ENCODE data around the gene REPS1.
"Not testable (repeated sequence)": the region's sequence is repeated elsewhere in the genome, so short reads cannot be mapped to it uniquely, and the experiment has no call there.

REPS1 gene

GRCh38 chr6:139003751-139004150, 15.7 kb upstream of the REPS1 start:
- DNase-seq (ENCODE audit: low spot score) (no peak), FAIRE-seq (no peak)

DNA sequence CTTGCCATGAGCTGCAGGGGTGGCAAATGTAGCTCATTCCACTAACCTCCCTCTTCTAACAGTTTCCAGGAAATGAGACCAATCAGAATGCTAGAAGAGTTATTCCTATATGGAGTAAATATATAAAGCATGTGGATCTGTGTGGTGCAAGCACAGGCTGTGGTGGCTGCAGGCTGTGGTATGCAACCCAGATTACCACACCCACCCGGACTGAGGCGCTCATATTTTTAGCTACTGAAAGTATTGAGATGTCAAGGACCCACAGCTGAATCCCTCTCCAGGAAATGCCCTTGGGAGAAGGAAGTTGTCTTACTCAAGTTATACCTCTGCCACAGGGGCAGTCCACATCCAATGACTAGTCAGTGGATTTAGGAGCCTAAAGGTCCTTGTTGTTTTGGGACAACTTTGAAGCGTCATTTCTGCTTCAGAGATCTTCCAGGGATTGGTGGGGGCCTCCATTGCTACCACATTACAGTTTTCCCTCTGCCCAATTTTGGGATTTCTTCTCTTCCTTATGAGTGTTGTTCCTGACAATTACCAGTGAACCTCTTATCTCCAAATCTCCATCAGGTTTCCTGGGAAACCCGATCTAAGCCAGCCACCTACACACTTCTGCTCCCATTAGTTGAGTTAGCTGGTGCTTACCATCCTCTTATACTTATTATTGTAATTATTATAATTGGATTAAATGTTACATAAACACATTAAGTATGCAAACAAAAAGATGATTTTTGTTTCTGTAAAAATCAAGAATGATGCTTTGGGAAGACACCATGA, 12.1 kb upstream of the REPS1 start:
- DNase-seq (ENCODE audit: low spot score) (no peak), FAIRE-seq (no peak)

DNA sequence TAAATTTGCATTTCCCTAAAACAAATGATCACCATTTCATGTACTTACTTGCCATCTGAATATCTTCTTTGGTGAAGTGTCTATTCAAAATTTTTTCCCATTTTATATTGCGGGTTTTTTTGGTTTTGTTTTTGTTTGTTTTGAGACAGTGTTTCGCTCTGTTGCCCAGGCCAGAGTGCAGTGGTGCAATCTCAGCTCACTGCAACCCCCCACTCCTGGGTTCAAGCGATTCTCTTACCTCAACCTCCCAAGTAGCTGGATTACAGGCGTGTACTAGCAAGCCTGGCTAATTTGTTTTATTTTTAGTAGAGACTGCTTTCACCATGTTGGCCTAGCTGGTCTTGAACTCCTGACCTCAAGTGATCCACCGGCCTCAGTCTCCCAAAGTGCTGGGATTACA, 9.1 kb upstream of the REPS1 start:
- FAIRE-seq (no peak), DNase-seq (ENCODE audit: low spot score) (no peak)

DNA sequence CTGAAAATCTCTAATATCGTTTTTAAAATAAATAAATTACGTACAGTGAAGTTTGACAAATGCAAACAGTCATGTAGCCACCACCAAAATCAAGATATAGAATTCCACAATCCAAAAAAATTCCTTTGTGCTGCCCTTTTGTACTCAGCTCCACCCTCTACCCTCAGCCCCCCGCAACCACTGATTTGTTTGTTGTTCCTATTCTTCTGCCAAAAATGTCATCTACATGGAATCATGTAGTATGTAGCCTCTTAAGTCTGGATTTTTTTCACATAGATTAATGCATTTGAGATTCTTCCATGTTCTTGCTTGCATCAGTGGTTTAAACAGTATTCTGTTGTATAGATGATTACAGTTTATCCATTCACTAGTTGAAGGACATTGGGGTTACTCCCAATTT, 8.5 kb upstream of the REPS1 start:
- no peak for FAIRE-seq
- DNase-seq (ENCODE audit: low spot score): no peak

GRCh38 chr6:138993410-138993809, 5.4 kb upstream of the REPS1 start:
- not testable (repeated sequence) for FAIRE-seq; DNase-seq (ENCODE audit: low spot score)

GRCh38 chr6:138992965-138993364, 4.9 kb upstream of the REPS1 start:
- DNase-seq (ENCODE audit: low spot score): not testable (repeated sequence)

GRCh38 chr6:138991206-138991605, 3.2 kb upstream of the REPS1 start:
- DNase-seq (ENCODE audit: low spot score): no peak
- no peak for FAIRE-seq

More at GRCh38 chr6:138992965-138993364, 4.9 kb upstream of the REPS1 start:
- FAIRE-seq: not testable (repeated sequence)

GRCh38 chr6:138989098-138989983, 1.3 kb upstream of the REPS1 start:
- FAIRE-seq: no peak
- no peak for DNase-seq (ENCODE audit: low spot score)

DNA sequence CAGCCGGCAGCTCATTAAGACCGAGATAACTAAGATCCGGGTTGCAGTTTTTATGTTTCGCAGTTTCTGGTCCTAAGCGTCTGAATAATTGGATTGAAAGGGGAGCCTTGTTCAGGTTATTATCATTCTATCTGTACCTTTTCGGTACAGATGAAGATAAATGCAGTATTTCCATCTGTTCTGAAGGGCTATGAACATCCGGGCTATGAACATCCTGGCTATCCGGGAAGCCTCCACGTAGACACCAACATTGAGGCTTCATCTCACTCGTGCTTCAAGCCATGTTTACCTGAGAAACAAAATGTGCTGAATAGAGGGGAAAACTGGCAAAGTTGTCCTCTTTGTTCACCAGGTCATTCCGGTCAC, 399 bp upstream of the REPS1 start:
- FAIRE-seq (no peak), DNase-seq (ENCODE audit: low spot score) (peak; percentile 39)

DNA sequence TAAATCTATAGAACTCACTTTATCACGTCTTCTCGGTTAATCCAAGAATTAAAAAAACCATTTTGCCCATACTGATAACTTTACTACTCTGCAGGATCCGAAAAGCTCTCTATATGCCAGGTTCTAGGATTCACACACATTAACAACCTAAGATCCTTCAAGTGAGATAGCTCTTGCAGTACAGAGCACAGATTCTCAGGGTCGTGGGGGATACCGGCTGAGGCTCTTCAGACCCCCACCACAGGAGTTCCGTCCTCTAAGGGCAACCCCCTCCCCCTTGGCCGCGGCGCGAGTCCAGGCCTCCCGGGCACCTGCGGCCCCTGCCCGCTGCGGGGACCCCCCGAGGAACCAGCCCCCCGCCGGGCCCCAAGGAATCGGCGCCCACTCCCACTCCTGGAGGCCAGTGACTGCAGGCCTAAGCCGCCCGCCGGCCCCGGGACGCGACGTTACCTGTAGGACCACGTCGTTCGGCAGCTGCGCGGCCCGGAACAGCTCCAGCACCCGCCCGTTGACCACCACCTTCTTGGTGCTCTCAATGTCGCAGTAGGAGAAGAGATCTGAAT, 892 bp downstream of the REPS1 start:
- FAIRE-seq: no peak
- no peak for DNase-seq (ENCODE audit: low spot score)

- FAIRE-seq: no peak
These were observed 1.5 kb downstream of the REPS1 start for GRCh38 chr6:138986578-138986977.

DNA sequence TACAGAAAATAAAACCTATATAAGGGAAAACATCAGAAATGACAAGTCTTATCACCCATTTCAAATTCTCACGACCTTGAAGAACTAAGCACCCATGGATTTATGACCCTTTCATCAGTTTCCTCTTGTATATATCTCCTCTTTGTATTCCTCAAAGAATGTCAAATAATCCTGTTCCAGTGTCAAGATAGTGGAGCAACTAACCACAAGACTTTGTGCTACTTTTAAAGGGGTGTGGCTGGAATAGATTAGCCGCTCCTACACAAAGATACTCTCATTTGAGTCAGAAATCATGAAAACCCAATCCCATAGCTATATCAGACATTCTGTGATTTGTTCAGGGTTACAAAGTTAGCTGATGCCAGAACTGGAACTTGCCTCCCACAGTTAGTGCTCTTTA, 6.6 kb downstream of the REPS1 start:
- FAIRE-seq: no peak
- no peak for DNase-seq (ENCODE audit: low spot score)

More at GRCh38 chr6:138986578-138986977, 1.5 kb downstream of the REPS1 start:
- no peak for DNase-seq (ENCODE audit: low spot score)

GRCh38 chr6:138979813-138980668, 8.0 kb downstream of the REPS1 start:
- no peak for FAIRE-seq
- DNase-seq (ENCODE audit: low spot score): no peak

DNA sequence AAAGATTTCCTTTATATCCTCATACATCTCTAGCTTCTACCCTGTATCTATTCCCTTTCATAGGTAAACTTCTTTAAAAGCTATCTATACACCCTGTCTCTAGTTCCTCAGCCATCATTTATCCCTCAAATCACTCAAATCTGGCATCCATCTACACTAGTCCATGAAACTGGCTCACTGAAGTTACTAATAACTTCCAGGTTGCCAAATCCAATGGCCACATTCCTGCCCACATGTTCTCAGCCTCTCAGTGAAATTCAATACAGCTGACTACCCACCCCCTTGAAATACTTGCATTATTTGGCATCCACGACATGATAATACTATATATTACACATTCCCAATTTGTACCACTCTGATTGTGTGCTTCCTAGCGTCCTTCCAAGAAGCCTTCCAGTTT, 8.7 kb downstream of the REPS1 start:
- FAIRE-seq (no peak), DNase-seq (ENCODE audit: low spot score) (no peak)

DNA sequence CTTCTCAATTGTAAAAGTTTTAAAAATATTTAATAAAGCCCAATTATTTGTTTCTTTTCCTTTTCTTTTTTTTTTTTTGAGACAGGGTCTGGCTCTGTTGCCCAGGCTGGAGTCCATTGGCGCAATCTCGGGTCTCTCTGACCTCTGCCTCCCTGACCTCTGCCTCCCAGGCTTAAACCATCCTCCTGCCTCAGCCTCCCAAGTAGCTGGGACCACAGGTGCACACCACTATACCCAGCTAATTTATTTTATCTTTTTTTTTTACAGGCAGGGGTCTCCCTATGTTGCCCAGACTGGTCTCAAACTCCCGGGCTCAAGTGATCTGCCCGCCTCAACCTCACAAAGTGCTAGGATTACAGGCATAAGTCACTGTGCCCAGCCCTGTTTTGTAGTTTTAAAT, 9.8 kb downstream of the REPS1 start:
- FAIRE-seq: no peak

GRCh38 chr6:138977646-138978167, 10.3 kb downstream of the REPS1 start:
- DNase-seq (ENCODE audit: low spot score) (no peak), FAIRE-seq (no peak)

More for the DNA sequence above, 9.8 kb downstream of the REPS1 start:
- no peak for DNase-seq (ENCODE audit: low spot score)

DNA sequence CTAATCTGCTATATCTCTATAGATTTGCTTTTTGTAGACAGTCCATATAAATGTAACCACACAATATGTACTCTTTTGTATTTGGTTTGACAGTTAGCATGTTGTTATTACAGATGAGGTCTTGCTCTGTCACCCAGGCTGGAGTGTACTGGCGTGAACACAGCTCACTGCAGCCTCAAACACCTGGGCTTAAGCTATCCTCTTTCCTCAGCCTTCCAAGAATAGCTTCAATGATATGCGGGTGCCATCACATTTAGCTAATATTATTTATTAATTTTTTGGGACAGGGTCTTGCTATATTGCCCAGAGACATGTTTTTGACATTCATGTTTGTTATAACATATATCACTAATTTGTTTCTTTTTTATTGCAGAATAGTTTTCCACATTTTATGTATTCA, 10.8 kb downstream of the REPS1 start:
- no peak for FAIRE-seq
- DNase-seq (ENCODE audit: low spot score): no peak

- FAIRE-seq (no peak), DNase-seq (ENCODE audit: low spot score) (no peak)
These were observed 12.2 kb downstream of the REPS1 start for GRCh38 chr6:138975815-138976214.

DNA sequence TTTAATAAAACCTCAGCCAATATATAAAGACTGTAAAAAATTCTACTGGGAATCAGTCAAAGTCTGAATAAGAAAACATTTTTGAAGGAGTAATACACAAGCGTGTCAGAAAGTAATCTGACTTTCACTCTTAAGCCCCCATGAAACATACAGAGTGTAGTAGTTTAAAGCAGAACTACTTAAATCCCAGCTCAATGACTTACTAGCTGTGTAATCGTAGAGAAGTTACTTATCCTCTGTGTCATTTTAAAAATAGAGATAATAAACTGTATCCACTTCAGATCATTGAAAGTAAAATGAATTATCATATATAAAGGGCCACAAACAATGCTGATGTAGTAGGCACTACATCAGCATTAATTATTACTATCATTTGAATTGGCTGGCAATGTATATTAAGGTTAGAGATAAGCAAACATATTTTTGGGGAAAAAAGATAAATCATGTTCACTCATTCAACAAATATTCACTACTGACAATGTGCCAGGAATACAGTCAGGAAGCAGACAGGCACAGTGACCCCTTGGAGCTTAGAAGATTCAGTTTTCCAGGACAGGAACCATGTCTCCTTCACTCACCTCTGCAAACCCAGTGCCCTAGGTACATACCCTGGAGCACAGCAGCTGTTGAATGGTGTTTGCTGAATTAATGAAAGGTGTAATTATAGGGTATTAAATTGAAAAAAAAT, 14.4 kb downstream of the REPS1 start:
- DNase-seq (ENCODE audit: low spot score) (no peak), FAIRE-seq (no peak)

DNA sequence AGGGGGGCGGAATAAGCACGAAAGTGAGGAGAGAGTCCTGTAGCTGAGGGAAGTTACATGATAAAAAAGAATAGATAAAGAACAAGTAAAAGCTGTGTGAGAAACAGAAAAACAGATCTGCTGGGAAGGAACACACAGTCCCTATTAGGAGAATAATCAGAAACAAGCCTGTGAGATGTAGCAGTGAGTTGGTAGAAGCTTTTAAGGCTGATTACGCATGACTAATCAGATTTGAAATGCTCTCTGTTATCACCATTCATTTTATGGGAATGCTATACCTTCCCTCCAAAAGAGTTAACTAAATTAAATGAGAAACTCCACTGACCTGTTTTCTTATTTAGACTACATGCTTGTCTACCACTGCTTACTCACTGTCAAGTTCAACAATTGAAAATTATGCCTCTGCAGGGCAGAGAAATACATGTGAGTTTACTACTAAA, 15.8 kb downstream of the REPS1 start:
- DNase-seq (ENCODE audit: low spot score) (no peak), FAIRE-seq (no peak)
